ENCODE data around the gene ACOT8. TPM values are rescaled to one million over a fixed set of nuclear protein-coding genes. Genes with fewer than 3 reads are reported as not detected.
A peak's percentile ranks its signal among the peaks of the same experiment; 100 is the strongest.
"Not testable (repeated sequence)": the region's sequence is repeated elsewhere in the genome, so short reads cannot be mapped to it uniquely, and the experiment has no call there.

The ACOT8 gene
- total and polyA plus RNA-seq, 7 donors, result 28.5 to 131 (median 42.5) TPM

DNA sequence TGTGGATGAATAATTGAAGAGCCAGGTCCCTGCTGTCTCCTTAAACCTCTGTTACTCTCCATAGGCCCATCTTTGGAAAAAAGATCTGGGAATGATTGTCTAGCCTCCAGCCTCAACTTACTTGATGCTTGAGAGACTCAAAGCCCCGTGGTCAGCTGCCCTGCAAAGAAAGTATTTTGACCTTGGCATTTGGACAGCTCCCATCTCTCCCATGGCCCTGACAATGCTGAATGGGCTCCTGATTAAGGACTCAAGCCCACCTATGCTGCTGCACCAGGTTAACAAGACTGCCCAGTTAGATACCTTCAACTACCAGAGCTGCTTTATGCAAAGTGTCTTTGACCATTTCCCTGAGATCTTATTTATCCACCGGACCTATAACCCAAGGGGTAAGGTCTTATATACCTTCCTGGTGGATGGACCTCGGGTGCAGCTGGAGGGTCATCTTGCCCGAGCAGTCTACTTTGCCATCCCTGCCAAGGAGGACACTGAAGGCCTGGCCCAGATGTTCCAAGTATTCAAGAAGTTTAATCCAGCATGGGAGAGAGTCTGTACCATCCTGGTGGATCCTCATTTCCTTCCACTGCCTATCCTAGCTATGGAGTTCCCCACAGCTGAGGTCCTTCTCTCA, 25.4 kb upstream of the ACOT8 start:
- Histone ChIP-seq H3K9me3 (no peaks in the 10 kb centered on the region), H3K36me3 (peaks cover 6 to 62% (median 16%) of the 10 kb centered on the region in 4 donors), H3K27me3 (no peaks in the 10 kb centered on the region), H3K27ac (no peak overlapping the region), H3K4me3 (no peak overlapping the region), H3K4me1 (peaks cover 0 to 20% (median 12%) of the 10 kb centered on the region in 4 donors)
- TF ChIP-seq, protein P1, sequence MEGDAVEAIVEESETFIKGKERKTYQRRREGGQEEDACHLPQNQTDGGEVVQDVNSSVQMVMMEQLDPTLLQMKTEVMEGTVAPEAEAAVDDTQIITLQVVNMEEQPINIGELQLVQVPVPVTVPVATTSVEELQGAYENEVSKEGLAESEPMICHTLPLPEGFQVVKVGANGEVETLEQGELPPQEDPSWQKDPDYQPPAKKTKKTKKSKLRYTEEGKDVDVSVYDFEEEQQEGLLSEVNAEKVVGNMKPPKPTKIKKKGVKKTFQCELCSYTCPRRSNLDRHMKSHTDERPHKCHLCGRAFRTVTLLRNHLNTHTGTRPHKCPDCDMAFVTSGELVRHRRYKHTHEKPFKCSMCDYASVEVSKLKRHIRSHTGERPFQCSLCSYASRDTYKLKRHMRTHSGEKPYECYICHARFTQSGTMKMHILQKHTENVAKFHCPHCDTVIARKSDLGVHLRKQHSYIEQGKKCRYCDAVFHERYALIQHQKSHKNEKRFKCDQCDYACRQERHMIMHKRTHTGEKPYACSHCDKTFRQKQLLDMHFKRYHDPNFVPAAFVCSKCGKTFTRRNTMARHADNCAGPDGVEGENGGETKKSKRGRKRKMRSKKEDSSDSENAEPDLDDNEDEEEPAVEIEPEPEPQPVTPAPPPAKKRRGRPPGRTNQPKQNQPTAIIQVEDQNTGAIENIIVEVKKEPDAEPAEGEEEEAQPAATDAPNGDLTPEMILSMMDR (IDR thresholded peaks at IDR 0.05), result no peak
- TF ChIP-seq POLR2A (IDR thresholded peaks at IDR 0.05), result no peak
- TF ChIP-seq POLR2AphosphoS5 (IDR thresholded peaks at IDR 0.05), result no peak
- no peak for TF ChIP-seq EP300 (IDR thresholded peaks at IDR 0.05)
- intact Hi-C loops (cut with DNase I), result no loop called here
- 76 to 84% methylated on average over 4 of the region's 4 CpGs for WGBS, 2 donors
- no peak for DNase-seq

- Histone ChIP-seq H3K27me3 (no peaks in the 10 kb centered on the region), H3K4me3 (peak within 1 kb of the TSS; percentile 50 to 62 (median 54)), H3K27ac (peak within 1 kb of the TSS; percentile 83 to 89 (median 85)), H3K36me3 (peaks cover 6 to 60% (median 16%) of the 10 kb centered on the region in 4 donors), H3K9me3 (no peaks in the 10 kb centered on the region), H3K4me1 (peaks cover 0 to 20% (median 12%) of the 10 kb centered on the region in 4 donors)
- DNase-seq, result peak; percentile 100
- intact Hi-C loops (cut with DNase I), result no loop called here
- WGBS, 2 donors, result 0 to 1% methylated on average over 23 of the region's 23 CpGs
- TF ChIP-seq EP300 (IDR thresholded peaks at IDR 0.05) (no peak), POLR2AphosphoS5 (IDR thresholded peaks at IDR 0.05) (peak; percentile 51 to 84 (median 74)), POLR2A (IDR thresholded peaks at IDR 0.05) (peak in 1 of 2 donors; percentile 53)
- TF ChIP-seq, protein P1 (IDR thresholded peaks at IDR 0.05), result no peak
Measured at GRCh38 chr20:45880988-45881788, 24.0 kb upstream of the ACOT8 start, which contains the start of gene ZSWIM1. TSS of gene ZSWIM1 (plus strand) at chr20:45881227. CDS start at chr20:45882593, 1,366 bp downstream.

GRCh38 chr20:45878076-45878761, 21.0 kb upstream of the ACOT8 start:
- TF ChIP-seq POLR2AphosphoS5 (IDR thresholded peaks at IDR 0.05) (no peak), POLR2A (IDR thresholded peaks at IDR 0.05) (no peak), EP300 (IDR thresholded peaks at IDR 0.05) (no peak)
- TF ChIP-seq, protein P1 (IDR thresholded peaks at IDR 0.05), result no peak
- H3K27me3 ChIP-seq, result no peaks in the 10 kb centered on the region
- peaks cover 1 to 32% (median 10%) of the 10 kb centered on the region in 4 donors for H3K36me3 ChIP-seq
- no peak for DNase-seq
- peaks cover 0 to 15% (median 10%) of the 10 kb centered on the region in 4 donors for H3K4me1 ChIP-seq
- no peak overlapping the region for H3K4me3 ChIP-seq
- no peaks in the 10 kb centered on the region for H3K9me3 ChIP-seq
- 91 to 93% methylated on average over 13 of the region's 13 CpGs for WGBS, 2 donors
- intact Hi-C loops (cut with DNase I), result no loop called here
- H3K27ac ChIP-seq, result peak overlapping the region in 1 of 4 donors; percentile 10

GRCh38 chr20:45874576-45874975, 17.4 kb upstream of the ACOT8 start:
- Histone ChIP-seq H3K4me3 (no peak overlapping the region), H3K9me3 (no peaks in the 10 kb centered on the region), H3K27me3 (no peaks in the 10 kb centered on the region), H3K36me3 (peaks cover 0 to 24% (median 4%) of the 10 kb centered on the region in 4 donors), H3K4me1 (no peaks in the 10 kb centered on the region), H3K27ac (no peak overlapping the region)
- DNase-seq, result no peak
- WGBS, 2 donors, result 83 to 90% methylated on average over 4 of the region's 4 CpGs
- intact Hi-C loops (cut with DNase I), result no loop called here
- TF ChIP-seq EP300 (IDR thresholded peaks at IDR 0.05), result no peak
- TF ChIP-seq, protein P1 (IDR thresholded peaks at IDR 0.05), result no peak
- TF ChIP-seq POLR2A (IDR thresholded peaks at IDR 0.05), result no peak
- TF ChIP-seq POLR2AphosphoS5 (IDR thresholded peaks at IDR 0.05), result no peak

DNA sequence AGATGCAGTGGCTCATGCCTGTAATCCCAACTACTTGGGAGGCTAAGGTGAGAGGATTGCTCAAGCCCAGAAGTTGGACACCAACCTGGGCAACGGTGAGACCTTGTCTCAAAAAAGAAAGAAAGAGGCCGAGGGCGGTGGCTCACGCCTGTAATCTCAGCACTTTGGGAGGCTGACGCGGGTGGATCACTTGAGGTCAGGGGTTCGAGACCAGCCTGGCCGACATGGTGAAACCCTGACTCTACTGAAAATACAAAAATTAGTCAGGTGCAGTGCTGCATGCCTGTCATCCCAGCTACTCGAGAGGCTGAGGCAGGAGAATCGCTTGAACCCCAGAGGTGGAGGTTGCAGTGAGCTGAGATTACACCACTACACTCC, 16.9 kb upstream of the ACOT8 start:
- H3K4me1 ChIP-seq; intact Hi-C loops (cut with DNase I); H3K27ac ChIP-seq; H3K27me3 ChIP-seq; H3K9me3 ChIP-seq; H3K4me3 ChIP-seq: not testable (repeated sequence)
- peak; percentile 8 for DNase-seq
- H3K36me3 ChIP-seq, result peaks cover 0 to 24% (median 4%) of the 10 kb centered on the region in 4 donors
- whole genome bisulfite sequencing, 2 donors, result 94% methylated on average over 10 of the region's 10 CpGs
